Kasumi-1 (cell line): ENCODE measurements around the gene POLR1C.
"Not testable (repeated sequence)": the region's sequence is repeated elsewhere in the genome, so short reads cannot be mapped to it uniquely, and the experiment has no call there.

ENCODE experiments used
- DNase-seq, 2 experiments: peaks; one replicate each; lab custom pipeline; 2025; lab: John Stamatoyannopoulos, UW

Gene POLR1C

DNA sequence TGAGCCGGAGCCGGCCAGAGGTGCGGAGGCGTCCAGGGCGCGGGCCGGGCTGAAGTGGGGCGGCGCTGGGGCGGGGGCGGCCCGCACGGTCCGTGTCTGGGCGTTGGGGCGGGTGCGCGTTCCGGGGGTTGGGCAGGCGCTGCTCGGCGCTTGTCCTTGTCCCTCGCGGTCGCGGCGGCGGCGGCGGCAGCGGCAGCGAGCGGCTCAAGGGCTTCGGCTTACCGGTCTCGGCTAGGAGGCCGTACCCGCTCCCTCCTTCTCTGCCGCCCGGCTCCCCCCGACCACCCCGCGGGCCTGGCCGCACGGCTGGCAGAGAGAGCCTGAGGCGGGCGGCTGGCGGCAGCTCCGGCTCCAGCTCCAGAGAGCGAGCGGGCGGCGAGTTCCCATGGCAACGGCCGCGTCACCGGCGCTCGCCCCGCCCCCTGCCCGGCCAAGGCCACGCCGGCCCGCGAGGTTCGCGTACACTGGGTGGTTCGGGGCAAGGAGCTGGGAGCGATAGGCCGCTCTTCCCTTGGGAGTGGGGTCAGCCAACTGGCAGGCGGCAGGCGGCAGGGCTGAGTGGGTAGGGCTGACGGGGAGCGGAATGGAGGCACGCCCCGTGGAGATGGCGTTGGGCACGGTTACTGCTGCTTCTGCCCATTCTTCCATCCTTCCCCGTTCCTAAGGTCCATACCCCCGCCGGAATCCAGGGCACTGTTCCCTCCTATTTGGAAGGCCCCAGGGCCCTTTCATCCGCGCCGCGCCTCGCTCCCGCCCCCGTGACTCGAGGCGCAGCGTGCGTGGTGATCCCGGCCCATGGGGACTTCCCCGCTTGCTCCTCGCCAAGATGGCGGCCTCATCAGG lies 6.7 kb upstream of the POLR1C start, which contains the start of gene LRRC73:
TSS of gene LRRC73 (minus strand) at position 363 of the 843 bp plus-strand sequence. CDS start 561 bp downstream, outside the sequence.
- DNase-seq: peak; percentile 14 to 21

GRCh38 chr6:43510827-43511163 lies 6.1 kb upstream of the POLR1C start:
- no peak for DNase-seq

- DNase-seq: no peak
Observed at GRCh38 chr6:43511824-43512415, 5.0 kb upstream of the POLR1C start.

DNA sequence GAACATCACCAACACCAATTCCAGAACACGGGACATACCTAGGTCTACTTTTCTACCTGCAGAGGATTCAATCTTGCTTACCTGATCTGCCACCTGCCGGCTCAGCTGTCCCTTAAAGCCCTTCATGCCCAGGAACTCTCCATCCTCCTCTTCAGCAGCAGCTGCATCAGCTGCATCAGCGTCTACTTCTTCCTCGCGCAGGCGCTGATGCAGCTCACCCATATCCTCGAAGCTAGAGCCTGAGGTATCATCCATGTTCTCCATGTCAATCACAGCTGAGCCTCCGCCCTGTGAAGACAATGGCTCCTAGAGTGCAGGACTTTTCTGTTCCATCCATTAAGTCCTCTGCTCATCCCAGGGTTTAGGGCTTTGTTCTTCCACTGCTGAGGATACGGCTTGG lies 1.1 kb upstream of the POLR1C start:
- no peak for DNase-seq

GRCh38 chr6:43516367-43516696 lies 557 bp upstream of the POLR1C start:
- no peak for DNase-seq

- DNase-seq: peak; percentile 20 to 22
Observed at GRCh38 chr6:43517505-43518357, 842 bp downstream of the POLR1C start.

- no peak for DNase-seq
Observed at GRCh38 chr6:43520097-43520496, 3.2 kb downstream of the POLR1C start.

DNA sequence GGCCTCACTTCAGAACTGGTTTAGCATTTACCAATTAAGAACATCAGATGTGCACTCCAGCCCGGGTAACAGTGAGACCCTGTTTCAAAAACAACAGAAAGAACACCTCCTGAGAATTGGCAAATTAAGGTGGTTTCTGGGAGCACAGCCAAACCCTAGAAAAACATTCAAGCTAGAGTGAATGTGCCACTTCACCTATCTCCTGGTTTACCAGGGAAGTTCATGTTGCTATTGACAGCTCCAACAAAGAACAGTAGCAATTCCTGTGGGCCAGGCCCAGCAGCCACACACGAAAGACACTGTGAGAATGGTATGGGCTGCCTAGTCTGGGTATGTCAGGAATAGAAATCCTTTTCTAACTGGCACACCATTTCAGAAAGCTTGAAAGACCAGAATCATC lies 4.9 kb downstream of the POLR1C start:
- DNase-seq: no peak

DNA sequence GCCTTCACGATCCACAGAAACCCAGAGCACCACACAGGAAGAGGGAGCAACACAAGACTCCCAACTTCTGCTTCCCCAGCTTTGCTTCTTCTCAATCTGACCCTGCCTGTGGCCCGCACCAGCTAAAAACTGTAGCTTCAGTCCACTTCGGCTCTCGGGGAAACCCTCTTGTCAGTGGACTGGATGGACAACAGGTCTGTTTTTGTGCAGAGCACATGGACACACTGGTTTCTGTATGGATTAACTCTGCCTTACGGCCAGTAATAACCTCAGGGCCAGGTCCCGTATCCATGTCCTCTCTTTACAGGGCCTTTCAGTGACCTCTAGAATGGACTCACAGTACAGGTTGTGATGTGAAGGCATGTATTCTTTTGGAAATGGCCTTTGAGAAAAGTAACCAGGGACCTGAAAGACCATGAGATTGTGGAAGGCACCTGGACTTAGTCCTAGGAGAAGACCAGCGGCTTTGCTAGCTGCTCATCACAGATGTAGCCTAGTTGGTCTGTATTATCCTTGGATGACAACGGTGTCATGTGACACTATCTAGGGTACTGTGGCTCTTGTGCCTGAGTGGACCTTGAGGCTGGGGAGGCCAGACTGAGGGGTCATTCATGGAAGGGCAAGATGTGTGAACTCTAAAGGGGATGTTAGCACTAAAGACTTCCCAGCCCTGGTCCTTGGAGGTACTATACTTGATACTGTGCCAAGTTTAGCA lies 5.8 kb downstream of the POLR1C start:
- DNase-seq: no peak

DNA sequence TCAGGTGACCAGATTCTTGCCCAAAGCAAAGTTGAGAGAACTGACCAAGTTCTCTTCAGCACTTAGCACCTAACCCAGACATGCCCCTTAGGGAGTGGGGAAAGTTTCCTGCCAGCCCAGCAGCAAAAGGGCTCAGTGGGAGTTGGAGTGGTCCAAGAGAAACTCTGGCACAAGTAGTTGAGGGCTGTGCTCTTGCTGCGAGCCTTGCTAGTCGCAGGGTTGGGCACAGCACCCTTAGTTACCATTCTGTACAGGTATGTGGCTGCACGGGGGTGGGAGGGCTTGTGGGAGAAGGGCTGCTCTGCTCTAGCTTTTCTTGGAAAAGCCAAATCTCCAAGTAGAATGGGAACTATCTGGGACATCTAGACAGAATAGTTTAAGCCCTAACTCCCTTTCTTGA lies 6.4 kb downstream of the POLR1C start:
- no peak for DNase-seq

DNA sequence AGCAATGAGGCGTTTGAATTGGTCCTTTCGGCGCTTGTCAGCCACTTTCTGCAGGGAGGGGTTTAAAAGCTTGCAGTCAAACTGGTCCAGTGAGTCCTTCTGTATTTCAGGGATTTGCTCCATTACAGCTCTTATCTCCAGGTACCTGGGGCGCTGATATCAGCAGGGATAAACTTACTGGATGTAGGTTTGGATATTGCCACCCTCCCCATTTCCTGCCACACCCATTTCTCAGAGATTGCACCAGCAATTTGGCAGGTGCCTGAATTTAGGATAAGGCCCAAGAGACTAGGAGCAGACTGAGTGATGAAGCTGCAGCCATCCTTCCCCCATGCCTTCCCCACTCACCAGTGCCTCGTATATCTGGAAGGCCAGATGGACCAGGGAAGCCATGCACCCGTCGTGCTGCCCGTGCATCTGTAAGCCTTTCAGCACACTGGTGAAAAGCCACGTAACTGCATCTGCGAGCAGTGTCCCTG lies 7.6 kb downstream of the POLR1C start:
- DNase-seq: no peak

- no peak for DNase-seq
Observed at GRCh38 chr6:43532201-43532600, 15.3 kb downstream of the POLR1C start.

- DNase-seq: not testable (repeated sequence)
Observed at GRCh38 chr6:43538986-43539385, 22.1 kb downstream of the POLR1C start.

DNA sequence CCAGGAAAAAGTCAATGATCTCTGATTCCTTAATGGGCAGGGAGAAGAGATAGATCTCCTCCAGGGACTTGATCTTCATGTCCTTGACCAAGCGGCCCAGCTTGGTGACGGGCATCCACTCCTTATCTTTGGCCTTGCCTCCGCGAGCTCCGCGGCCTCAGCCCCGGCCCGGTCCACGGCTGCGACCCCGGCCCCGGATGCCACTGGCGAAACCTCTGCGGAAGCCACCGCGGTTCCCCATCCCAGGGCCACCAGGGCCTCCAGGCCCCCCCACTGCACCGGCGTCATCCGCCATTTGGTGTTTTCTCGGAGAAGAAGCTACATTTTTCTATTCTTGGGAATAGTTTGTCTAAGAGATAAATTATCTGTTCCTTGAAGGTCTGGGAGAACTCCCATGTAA lies 22.5 kb downstream of the POLR1C start:
- DNase-seq: not testable (repeated sequence)

- DNase-seq: no peak
Observed at GRCh38 chr6:43540507-43540906, 23.6 kb downstream of the POLR1C start.

DNA sequence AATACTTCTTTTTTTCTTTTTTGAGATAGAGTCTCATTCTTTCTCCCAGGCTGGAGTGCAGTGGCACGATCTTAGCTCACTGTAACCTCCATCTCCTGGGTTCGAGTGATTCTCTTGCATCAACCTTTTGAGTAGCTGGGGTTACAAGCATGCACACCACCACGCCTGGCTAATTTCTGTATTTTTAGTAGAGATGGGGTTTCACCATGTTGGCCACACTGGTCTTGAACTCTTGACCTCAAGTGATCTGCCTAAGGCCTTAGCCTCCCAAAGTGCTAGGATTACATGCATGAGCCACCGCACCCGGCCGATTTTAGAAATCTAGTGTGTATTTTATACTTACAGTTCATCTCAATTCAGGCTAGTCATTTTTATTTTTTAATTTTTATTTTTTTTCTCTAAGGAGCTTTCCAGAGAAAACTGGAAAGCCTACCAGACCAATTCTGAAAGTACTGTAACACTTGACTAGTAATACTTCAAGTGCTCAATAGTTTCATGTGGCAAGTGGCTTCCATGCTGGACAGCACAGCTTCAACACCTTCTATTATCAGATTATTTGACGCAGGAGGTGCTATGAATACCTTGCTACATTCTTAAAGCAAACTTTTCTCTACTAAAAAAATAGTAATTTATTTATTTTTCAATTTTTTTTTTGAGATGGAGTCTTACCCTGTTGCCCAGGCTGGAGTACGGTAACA lies 25.0 kb downstream of the POLR1C start:
- DNase-seq: no peak

DNA sequence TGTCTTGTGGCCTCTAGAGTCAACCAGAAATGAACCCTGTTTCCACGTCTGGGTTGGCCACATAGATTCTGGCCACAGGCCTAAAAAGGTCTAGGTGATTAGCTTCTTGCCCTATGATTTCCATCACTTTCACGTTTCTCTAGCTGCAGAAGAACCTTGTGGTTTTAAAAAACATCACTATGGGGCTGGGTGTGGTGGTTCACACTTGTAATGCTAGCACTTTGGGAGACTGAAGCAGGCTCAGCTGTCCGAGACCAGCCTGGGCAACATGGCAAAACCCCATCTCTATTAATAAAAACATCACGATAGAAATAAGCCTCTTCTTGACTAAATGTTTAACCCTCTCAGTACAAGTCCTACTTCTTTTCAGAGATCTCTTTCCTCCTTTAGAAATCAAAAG lies 27.6 kb downstream of the POLR1C start:
- no peak for DNase-seq

- no peak for DNase-seq
Observed at GRCh38 chr6:43547222-43547621, 30.3 kb downstream of the POLR1C start.

DNA sequence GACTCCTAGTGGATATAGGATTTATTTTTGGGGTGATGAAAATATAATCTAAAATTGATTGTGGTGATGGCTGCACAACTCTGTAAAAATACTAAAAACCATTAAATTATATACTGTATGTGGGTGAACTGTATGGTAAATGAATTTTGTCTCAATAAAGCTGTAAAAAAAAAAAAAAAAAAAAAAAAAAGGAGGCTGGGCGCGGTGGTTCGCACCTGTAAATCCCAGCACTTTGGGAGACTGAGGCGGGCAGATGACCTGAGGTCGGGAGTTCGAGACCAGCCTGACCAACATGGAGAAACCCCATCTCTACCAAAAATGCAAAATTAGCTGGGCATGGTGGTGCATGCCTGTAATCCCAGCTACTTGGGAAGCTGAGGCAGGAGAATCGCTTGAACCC lies 40.7 kb downstream of the POLR1C start:
- not testable (repeated sequence) for DNase-seq

DNA sequence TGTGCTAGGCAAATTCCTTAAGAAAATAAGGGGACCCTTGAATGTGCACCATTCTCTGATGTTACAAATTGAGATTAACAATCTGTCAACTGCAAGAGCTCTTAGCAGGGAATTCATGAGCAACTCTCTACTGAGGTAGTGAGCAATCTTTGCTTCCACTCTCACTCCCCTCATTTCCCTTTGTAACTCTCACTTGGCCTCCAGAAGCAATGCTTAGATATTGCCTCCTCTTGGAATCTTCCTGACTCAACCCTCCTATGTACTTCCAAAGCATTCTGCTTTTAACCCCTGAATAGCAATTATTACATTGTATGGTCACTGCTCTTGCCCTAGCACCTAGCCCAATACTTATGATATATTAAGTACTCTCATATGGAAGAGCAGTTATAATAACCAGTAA lies 42.4 kb downstream of the POLR1C start:
- no peak for DNase-seq

GRCh38 chr6:43570876-43571441 lies 54.1 kb downstream of the POLR1C start:
- DNase-seq: no peak
